ENCODE measurements around the gene OR6C68. TPM values are rescaled to one million over a fixed set of nuclear protein-coding genes. Genes with fewer than 3 reads are reported as not detected.

Gene OR6C68
- total RNA-seq, 2 experiments from 2014 or later = not detected

- no peaks in the 10 kb centered on the region for H3K36me3 Mint-ChIP-seq (ENCODE audit: low read depth)
- intact Hi-C loops (cut with micrococcal nuclease) = no loop called here
- ChIA-PET CTCF (no interaction called here), POLR2A (no interaction called here)
- no peak overlapping the region for H3K4me3 Mint-ChIP-seq
- H3K4me1 Mint-ChIP-seq (ENCODE audit: low read depth) = no peaks in the 10 kb centered on the region
- TF ChIP-seq CTCF (IDR thresholded peaks at IDR 0.05) = no peak
- H3K27ac Mint-ChIP-seq = no peak overlapping the region
- no peak for DNase-seq
- no peaks in the 10 kb centered on the region for H3K9me3 Mint-ChIP-seq
- peaks cover 9% of the 10 kb centered on the region for H3K27me3 Mint-ChIP-seq
- no peak for ATAC-seq
Measured at GRCh38 chr12:55495490-55495889, 3.3 kb downstream of the OR6C68 start.

GRCh38 chr12:55499231-55499630, 7.1 kb downstream of the OR6C68 start:
- Mint-ChIP-seq H3K4me3 (no peak overlapping the region), H3K27ac (no peak overlapping the region), H3K36me3 (ENCODE audit: low read depth) (no peaks in the 10 kb centered on the region), H3K9me3 (no peaks in the 10 kb centered on the region), H3K27me3 (peaks cover 9% of the 10 kb centered on the region), H3K4me1 (ENCODE audit: low read depth) (no peaks in the 10 kb centered on the region)
- no peak for DNase-seq
- intact Hi-C loops (cut with micrococcal nuclease) = no loop called here
- no peak for TF ChIP-seq CTCF (IDR thresholded peaks at IDR 0.05)
- no peak for ATAC-seq
- ChIA-PET POLR2A (no interaction called here), CTCF (interaction anchor here (1.4 kb wide), 1 partner anchor 157 kb away, joined by 4 read pairs; no protein-coding TSS in a partner anchor)

- TF ChIP-seq CTCF (IDR thresholded peaks at IDR 0.05) = no peak
- H3K27ac Mint-ChIP-seq = no peak overlapping the region
- DNase-seq = no peak
- no peaks in the 10 kb centered on the region for H3K36me3 Mint-ChIP-seq (ENCODE audit: low read depth)
- H3K4me1 Mint-ChIP-seq (ENCODE audit: low read depth) = no peaks in the 10 kb centered on the region
- no peaks in the 10 kb centered on the region for H3K9me3 Mint-ChIP-seq
- H3K27me3 Mint-ChIP-seq = peaks cover 9% of the 10 kb centered on the region
- intact Hi-C loops (cut with micrococcal nuclease) = no loop called here
- no peak overlapping the region for H3K4me3 Mint-ChIP-seq
- POLR2A ChIA-PET = no interaction called here
- no peak for ATAC-seq
- CTCF ChIA-PET = interaction anchor here (1.4 kb wide), 1 partner anchor 156 kb away, joined by 4 read pairs; no protein-coding TSS in a partner anchor
Measured at GRCh38 chr12:55499810-55500252, 7.7 kb downstream of the OR6C68 start.

- H3K36me3 Mint-ChIP-seq (ENCODE audit: low read depth) = no peaks in the 10 kb centered on the region
- no peaks in the 10 kb centered on the region for H3K9me3 Mint-ChIP-seq
- DNase-seq (no peak), ATAC-seq (no peak)
- peaks cover 7% of the 10 kb centered on the region for H3K27me3 Mint-ChIP-seq
- intact Hi-C loops (cut with micrococcal nuclease) = no loop called here
- no peaks in the 10 kb centered on the region for H3K4me1 Mint-ChIP-seq (ENCODE audit: low read depth)
- no peak overlapping the region for H3K4me3 Mint-ChIP-seq
- H3K27ac Mint-ChIP-seq = no peak overlapping the region
- POLR2A ChIA-PET = no interaction called here
- CTCF ChIA-PET = interaction anchor here (1.8 kb wide), 1 partner anchor 9 kb away, joined by 4 read pairs; the partner anchor contains the start of gene OR6C68
- TF ChIP-seq CTCF (IDR thresholded peaks at IDR 0.05) = no peak
Measured at GRCh38 chr12:55501601-55502000, 9.4 kb downstream of the OR6C68 start.

GRCh38 chr12:55515696-55516095, 23.5 kb downstream of the OR6C68 start:
- ChIA-PET CTCF (no interaction called here), POLR2A (interaction anchor here (1.1 kb wide), 1 partner anchor 25 kb away, joined by 3 read pairs; no protein-coding TSS in a partner anchor)
- Mint-ChIP-seq H3K4me3 (no peak overlapping the region), H3K4me1 (ENCODE audit: low read depth) (no peaks in the 10 kb centered on the region), H3K9me3 (no peaks in the 10 kb centered on the region), H3K27me3 (peaks cover 19% of the 10 kb centered on the region), H3K36me3 (ENCODE audit: low read depth) (no peaks in the 10 kb centered on the region), H3K27ac (no peak overlapping the region)
- peak; percentile 7 for DNase-seq
- peak; percentile 22 for TF ChIP-seq CTCF (IDR thresholded peaks at IDR 0.05)
- no peak for ATAC-seq
- intact Hi-C loops (cut with micrococcal nuclease) = no loop called here
